HG03378 (cell line): Measurements from ENCODE around the gene NAB2.

Source experiments
- ATAC-seq: cut with Tn5 transposase; IDR thresholded peaks from one replicate; pipeline ENCODE4 v1.9.1; 2021; ENCODE audit warnings: mild to moderate bottlenecking, moderate library complexity; ENCODE audit not compliant: unreplicated experiment

Gene NAB2

GRCh38 chr12:57092876-57093414, 4.0 kb downstream of the NAB2 start:
- ATAC-seq: no peak

- ATAC-seq: no peak
Observed at GRCh38 chr12:57093415-57094207, 4.7 kb downstream of the NAB2 start.

- no peak for ATAC-seq
Observed at GRCh38 chr12:57094208-57095160, 5.6 kb downstream of the NAB2 start.

- no peak for ATAC-seq
Observed at GRCh38 chr12:57095440-57095839, 6.5 kb downstream of the NAB2 start.

GRCh38 chr12:57096099-57096572, 7.2 kb downstream of the NAB2 start:
- ATAC-seq: no peak

- ATAC-seq: no peak
Observed at GRCh38 chr12:57096748-57097553, 8.0 kb downstream of the NAB2 start.

GRCh38 chr12:57097554-57097835, 8.6 kb downstream of the NAB2 start:
- ATAC-seq: no peak

- ATAC-seq: no peak
Observed at GRCh38 chr12:57098546-57098945, 9.6 kb downstream of the NAB2 start.

- no peak for ATAC-seq
Observed at GRCh38 chr12:57099047-57099714, 10.3 kb downstream of the NAB2 start.

- no peak for ATAC-seq
Observed at GRCh38 chr12:57099766-57100165, 10.9 kb downstream of the NAB2 start.

GRCh38 chr12:57101892-57102695, 13.2 kb downstream of the NAB2 start:
- ATAC-seq: no peak

GRCh38 chr12:57103856-57104255, 14.9 kb downstream of the NAB2 start:
- ATAC-seq: no peak

GRCh38 chr12:57104292-57104910, 15.5 kb downstream of the NAB2 start:
- ATAC-seq: no peak

- no peak for ATAC-seq
Observed at GRCh38 chr12:57105011-57105753, 16.3 kb downstream of the NAB2 start.

GRCh38 chr12:57106021-57106708, 17.3 kb downstream of the NAB2 start:
- ATAC-seq: no peak

- ATAC-seq: no peak
Observed at GRCh38 chr12:57107456-57108155, 18.7 kb downstream of the NAB2 start.
